Measurements from ENCODE around the gene SH3BP5. TPM values are rescaled to one million over a fixed set of nuclear protein-coding genes. Genes with fewer than 3 reads are reported as not detected.
A peak's percentile ranks its signal among the peaks of the same experiment; 100 is the strongest.

Gene SH3BP5
- total RNA-seq, 1 donor from 2014 or later = 80.5 TPM

DNA sequence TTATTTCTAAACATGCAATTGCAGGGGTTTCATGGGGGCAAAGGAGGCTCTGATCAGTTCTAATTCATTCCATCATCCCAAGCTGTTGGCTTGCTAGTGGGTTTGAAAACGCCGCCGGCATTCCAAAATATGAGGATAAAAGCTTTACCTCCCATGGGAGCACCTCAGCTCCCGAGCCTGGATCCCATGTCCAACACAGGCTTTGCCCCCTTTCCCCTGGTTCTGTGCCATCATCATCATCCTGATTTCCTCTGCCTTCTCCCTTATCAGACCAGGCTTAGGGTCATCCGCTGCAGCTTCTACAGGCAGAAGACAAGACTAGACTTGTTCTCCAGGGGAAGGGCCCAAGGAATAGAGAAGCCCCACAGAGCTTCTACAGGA lies 25.4 kb downstream of the SH3BP5 start:
- Mint-ChIP-seq H3K27ac (peak overlapping the region; percentile 80), H3K9me3 (no peaks in the 10 kb centered on the region), H3K36me3 (peaks cover 20% of the 10 kb centered on the region), H3K27me3 (ENCODE audit: low read depth) (no peaks in the 10 kb centered on the region), H3K4me1 (peaks cover 70% of the 10 kb centered on the region), H3K4me3 (no peak overlapping the region)
- no peak for TF ChIP-seq CTCF (IDR thresholded peaks at IDR 0.05; ENCODE audit: unreplicated experiment)
- DNase-seq (ENCODE audit: low spot score in 2 of 2, unreplicated experiment in 2 of 2) = no peak

DNA sequence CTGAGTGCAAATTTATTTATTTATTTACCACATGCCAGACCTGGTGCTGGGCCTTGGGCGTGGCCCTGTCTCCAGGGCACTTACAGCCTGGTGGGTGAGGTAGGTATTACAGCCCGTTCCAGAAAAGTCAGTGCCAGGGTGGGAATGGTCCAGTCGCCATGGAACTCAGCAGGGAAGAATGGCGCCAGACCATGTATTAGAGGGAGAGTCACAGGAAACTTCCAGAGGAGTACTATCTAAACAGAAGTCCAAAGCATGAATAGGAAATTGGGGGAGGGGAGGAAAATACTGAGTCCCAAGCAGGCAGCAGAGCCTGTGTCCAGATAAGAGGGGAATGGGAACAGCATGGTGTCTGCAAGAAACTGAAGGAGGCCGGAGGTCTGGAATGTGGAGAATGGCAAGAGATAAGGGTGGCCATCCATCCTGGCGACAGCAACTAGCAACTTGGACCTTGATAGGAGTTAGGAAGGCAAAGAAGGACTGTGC lies 27.0 kb downstream of the SH3BP5 start:
- no peaks in the 10 kb centered on the region for H3K27me3 Mint-ChIP-seq (ENCODE audit: low read depth)
- H3K36me3 Mint-ChIP-seq = peaks cover 34% of the 10 kb centered on the region
- peak overlapping the region; percentile 91 for H3K27ac Mint-ChIP-seq
- no peak overlapping the region for H3K4me3 Mint-ChIP-seq
- H3K4me1 Mint-ChIP-seq = peaks cover 59% of the 10 kb centered on the region
- peak; percentile 83 for TF ChIP-seq CTCF (IDR thresholded peaks at IDR 0.05; ENCODE audit: unreplicated experiment)
- DNase-seq (ENCODE audit: low spot score in 2 of 2, unreplicated experiment in 2 of 2) = peak in 1 of 2 experiments; percentile 50
- no peaks in the 10 kb centered on the region for H3K9me3 Mint-ChIP-seq

GRCh38 chr3:15303728-15304127 lies 28.7 kb downstream of the SH3BP5 start:
- Mint-ChIP-seq H3K4me1 (peaks cover 42% of the 10 kb centered on the region), H3K27ac (peak overlapping the region; percentile 77), H3K4me3 (no peak overlapping the region), H3K27me3 (ENCODE audit: low read depth) (no peaks in the 10 kb centered on the region), H3K9me3 (no peaks in the 10 kb centered on the region), H3K36me3 (peaks cover 37% of the 10 kb centered on the region)
- no peak for DNase-seq (ENCODE audit: low spot score in 2 of 2, unreplicated experiment in 2 of 2)
- TF ChIP-seq CTCF (IDR thresholded peaks at IDR 0.05; ENCODE audit: unreplicated experiment) = no peak

GRCh38 chr3:15303216-15303615 lies 29.2 kb downstream of the SH3BP5 start:
- DNase-seq (ENCODE audit: low spot score in 2 of 2, unreplicated experiment in 2 of 2) = no peak
- H3K4me3 Mint-ChIP-seq = no peak overlapping the region
- no peaks in the 10 kb centered on the region for H3K9me3 Mint-ChIP-seq
- TF ChIP-seq CTCF (IDR thresholded peaks at IDR 0.05; ENCODE audit: unreplicated experiment) = no peak
- peaks cover 41% of the 10 kb centered on the region for H3K36me3 Mint-ChIP-seq
- H3K4me1 Mint-ChIP-seq = peaks cover 37% of the 10 kb centered on the region
- peak overlapping the region; percentile 77 for H3K27ac Mint-ChIP-seq
- H3K27me3 Mint-ChIP-seq (ENCODE audit: low read depth) = no peaks in the 10 kb centered on the region

DNA sequence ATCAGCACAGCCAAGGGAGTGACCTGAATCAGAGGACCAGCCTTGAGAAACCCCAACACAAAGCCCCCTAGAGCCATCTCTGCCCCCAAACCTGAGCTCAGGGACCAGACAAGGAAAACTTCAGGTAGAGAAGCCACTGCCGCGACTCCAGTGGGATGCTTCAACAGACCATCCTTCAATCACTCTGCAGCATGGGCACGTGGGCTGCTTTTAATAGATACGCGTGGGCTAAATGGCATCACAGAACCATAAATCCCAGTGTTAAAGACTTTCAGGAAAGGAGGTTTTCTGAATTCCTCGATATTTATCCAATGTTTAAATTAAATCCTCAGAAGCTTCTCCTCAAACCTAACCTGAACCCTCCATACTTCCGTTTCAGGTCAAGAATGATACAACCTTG lies 30.6 kb downstream of the SH3BP5 start:
- peaks cover 31% of the 10 kb centered on the region for H3K4me1 Mint-ChIP-seq
- H3K4me3 Mint-ChIP-seq = no peak overlapping the region
- TF ChIP-seq CTCF (IDR thresholded peaks at IDR 0.05; ENCODE audit: unreplicated experiment) = no peak
- no peak overlapping the region for H3K27ac Mint-ChIP-seq
- DNase-seq (ENCODE audit: low spot score in 2 of 2, unreplicated experiment in 2 of 2) = no peak
- H3K9me3 Mint-ChIP-seq = no peaks in the 10 kb centered on the region
- H3K36me3 Mint-ChIP-seq = peaks cover 44% of the 10 kb centered on the region
- no peaks in the 10 kb centered on the region for H3K27me3 Mint-ChIP-seq (ENCODE audit: low read depth)

Data from mesothelial cell of epicardium (in vitro differentiated cells).